Thoracic aorta (tissue), 2 donors: ENCODE measurements around the gene PYY. TPM values are rescaled to one million over a fixed set of nuclear protein-coding genes. Genes with fewer than 3 reads are reported as not detected.

ENCODE experiments used
- ATAC-seq: fragments of 150-250 bp; one replicate; pipeline ENCODE4 v1.8.0; 2017; ENCODE audit warnings: low read depth; ENCODE audit not compliant: insufficient number of reproducible peaks, low FRiP score
- DNase-seq: peaks from one replicate; pipeline ENCODE4 v3.0.0-alpha.2; 2020; ENCODE audit warnings: low spot score
- H3K27ac ChIP-seq, 2 donors: fragments of 200-600 bp; sonication (generic); 1 replicate in 1 of 2; 2 replicates in 1 of 2; pipeline ENCODE4 v1.5.1; 2016; ENCODE audit warnings: mild to moderate bottlenecking in 2 of 2, moderate library complexity in 2 of 2
- H3K27me3 ChIP-seq: fragments of 200-600 bp; sonication (generic); replicated peaks from 2 replicates; pipeline ENCODE4 v1.6.0; 2016; ENCODE audit warnings: mild to moderate bottlenecking; ENCODE audit not compliant: insufficient read depth
- H3K36me3 ChIP-seq: fragments of 200-600 bp; sonication (generic); one replicate; pipeline ENCODE4 v1.5.1; 2016
- H3K4me1 ChIP-seq, 2 donors: fragments of 200-600 bp; sonication (generic); 1 replicate in 1 of 2; 2 replicates in 1 of 2; pipeline versions ENCODE4 v1.5.1 to v1.6.0; 2016; ENCODE audit warnings: low read depth in 2 of 2, mild to moderate bottlenecking in 1 of 2; ENCODE audit not compliant: control insufficient read depth in 1 of 2
- H3K4me3 ChIP-seq: fragments of 200-600 bp; sonication (generic); 2 replicates; pipeline ENCODE4 v1.5.1; 2016; ENCODE audit warnings: mild to moderate bottlenecking
- H3K9me3 ChIP-seq: fragments of 200-600 bp; sonication (generic); 2 replicates; pipeline ENCODE4 v1.5.1; 2016
- CTCF ChIP-seq: fragments of 200-600 bp; sonication (generic); IDR thresholded peaks from one replicate; pipeline ENCODE4 v1.5.1; 2019; ENCODE audit warnings: antibody characterized with exemption
- total RNA-seq, 2 donors: library from RNA; depleted of rRNA; stranded (reverse); fragments of >200 nt; gene quantifications; one replicate each; pipeline versions ENCODE4 v1.1.0 to v1.2.3, GENCODE V29; 2016

Gene PYY
- total RNA-seq, 2 donors from 2014 or later = not detected

DNA sequence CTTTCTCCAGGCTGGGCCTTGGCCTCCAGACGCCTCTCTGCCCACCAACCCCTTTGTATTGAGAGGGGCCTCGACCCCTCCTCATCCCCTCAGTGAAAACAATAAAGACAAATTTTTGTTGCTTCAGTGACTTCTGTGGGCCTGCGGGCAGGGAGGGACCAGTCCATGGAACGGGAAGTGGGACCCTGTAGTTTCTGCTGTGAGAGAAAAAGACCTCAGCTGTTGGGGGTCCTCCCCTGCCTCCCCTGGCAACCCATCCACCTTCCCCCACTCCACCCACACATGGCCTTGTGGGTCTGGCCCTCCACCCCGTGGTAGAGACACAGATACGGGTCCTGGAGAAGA, 14.9 kb downstream of the PYY start:
- H3K27me3 ChIP-seq = no peaks in the 10 kb centered on the region
- DNase-seq = no peak
- no peaks in the 10 kb centered on the region for H3K9me3 ChIP-seq
- TF ChIP-seq CTCF = no peak
- no peak overlapping the region for H3K4me3 ChIP-seq
- H3K36me3 ChIP-seq = no peaks in the 10 kb centered on the region
- H3K4me1 ChIP-seq = peaks cover 0 to 3% of the 10 kb centered on the region in 2 donors
- no peak for ATAC-seq
- no peak overlapping the region for H3K27ac ChIP-seq

- Histone ChIP-seq H3K4me1 (peaks cover 0 to 3% of the 10 kb centered on the region in 2 donors), H3K27me3 (no peaks in the 10 kb centered on the region), H3K36me3 (no peaks in the 10 kb centered on the region), H3K4me3 (no peak overlapping the region), H3K9me3 (no peaks in the 10 kb centered on the region), H3K27ac (no peak overlapping the region)
- ATAC-seq = no peak
- DNase-seq = no peak
- TF ChIP-seq CTCF = no peak
These were observed 17.3 kb downstream of the PYY start for GRCh38 chr17:43936434-43936833.

GRCh38 chr17:43935926-43936261, 17.8 kb downstream of the PYY start:
- Histone ChIP-seq H3K27me3 (no peaks in the 10 kb centered on the region), H3K9me3 (no peaks in the 10 kb centered on the region), H3K4me1 (peaks cover 0 to 3% of the 10 kb centered on the region in 2 donors), H3K4me3 (no peak overlapping the region), H3K36me3 (no peaks in the 10 kb centered on the region), H3K27ac (no peak overlapping the region)
- ATAC-seq = no peak
- TF ChIP-seq CTCF = no peak
- no peak for DNase-seq

GRCh38 chr17:43935204-43935925, 18.4 kb downstream of the PYY start:
- Histone ChIP-seq H3K36me3 (no peaks in the 10 kb centered on the region), H3K27ac (no peak overlapping the region), H3K9me3 (no peaks in the 10 kb centered on the region), H3K4me1 (peaks cover 0 to 3% of the 10 kb centered on the region in 2 donors), H3K4me3 (no peak overlapping the region), H3K27me3 (no peaks in the 10 kb centered on the region)
- DNase-seq = no peak
- ATAC-seq = no peak
- TF ChIP-seq CTCF = no peak

- DNase-seq (no peak), ATAC-seq (no peak)
- Histone ChIP-seq H3K4me1 (peaks cover 0 to 1% of the 10 kb centered on the region in 2 donors), H3K27me3 (no peaks in the 10 kb centered on the region), H3K36me3 (no peaks in the 10 kb centered on the region), H3K4me3 (no peak overlapping the region), H3K9me3 (no peaks in the 10 kb centered on the region), H3K27ac (no peak overlapping the region)
- no peak for TF ChIP-seq CTCF
These were observed 20.8 kb downstream of the PYY start for GRCh38 chr17:43932923-43933322.
